Measurements from ENCODE around the gene RAB42.

GRCh38 chr1:28545246-28545628 is 46.8 kb upstream of the RAB42 start:
- no peak for TF ChIP-seq CTCF (IDR thresholded peaks at IDR 0.05)
- TF ChIP-seq HMGA2 (CRISPR knock-in tag; IDR thresholded peaks at IDR 0.05): no peak
- no peak for TF ChIP-seq MAX (CRISPR knock-in tag; IDR thresholded peaks at IDR 0.05)

All from WTC11 (cell line).